Stimulated activated CD4-positive, alpha-beta T cell treated with anti-CD3 and anti-CD28 coated beads, Interleukin-2, amount 100 ng/mL, for 24 hours (primary cell): ENCODE measurements around the gene TRIM69.
A peak's percentile ranks its signal among the peaks of the same experiment; 100 is the strongest.
"Not testable (repeated sequence)": the region's sequence is repeated elsewhere in the genome, so short reads cannot be mapped to it uniquely, and the experiment has no call there.

Experiments used
- DNase-seq, 2 donors: peaks; one replicate each; pipeline ENCODE4 v3.0.0-alpha.2; 2020

The TRIM69 gene, protein sequence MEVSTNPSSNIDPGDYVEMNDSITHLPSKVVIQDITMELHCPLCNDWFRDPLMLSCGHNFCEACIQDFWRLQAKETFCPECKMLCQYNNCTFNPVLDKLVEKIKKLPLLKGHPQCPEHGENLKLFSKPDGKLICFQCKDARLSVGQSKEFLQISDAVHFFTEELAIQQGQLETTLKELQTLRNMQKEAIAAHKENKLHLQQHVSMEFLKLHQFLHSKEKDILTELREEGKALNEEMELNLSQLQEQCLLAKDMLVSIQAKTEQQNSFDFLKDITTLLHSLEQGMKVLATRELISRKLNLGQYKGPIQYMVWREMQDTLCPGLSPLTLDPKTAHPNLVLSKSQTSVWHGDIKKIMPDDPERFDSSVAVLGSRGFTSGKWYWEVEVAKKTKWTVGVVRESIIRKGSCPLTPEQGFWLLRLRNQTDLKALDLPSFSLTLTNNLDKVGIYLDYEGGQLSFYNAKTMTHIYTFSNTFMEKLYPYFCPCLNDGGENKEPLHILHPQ

GRCh38 chr15:44736181-44736765, at the start of gene TRIM69:
Gene TRIM69 (plus strand): TSS chr15:44736528. CDS start chr15:44736705, 177 bp downstream.
- no peak for DNase-seq

DNA sequence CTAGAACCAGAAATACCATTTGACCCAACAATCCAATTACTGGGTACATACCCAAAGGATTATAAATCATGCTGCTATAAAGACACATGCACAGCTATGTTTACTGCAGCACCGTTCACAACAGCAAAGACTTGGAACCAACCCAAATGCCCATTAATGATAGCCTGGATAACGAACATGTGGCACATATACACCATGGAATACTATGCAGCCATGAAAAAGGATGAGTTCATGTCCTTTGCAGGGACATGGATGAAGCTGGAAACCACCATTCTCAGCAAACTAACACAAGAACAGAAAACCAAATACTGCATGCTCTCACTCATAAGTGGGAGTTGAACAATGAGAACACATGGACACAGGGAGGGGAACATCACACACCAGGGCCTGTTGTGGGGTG, 47.0 kb upstream of the TRIM69 start:
- not testable (repeated sequence) for DNase-seq

DNA sequence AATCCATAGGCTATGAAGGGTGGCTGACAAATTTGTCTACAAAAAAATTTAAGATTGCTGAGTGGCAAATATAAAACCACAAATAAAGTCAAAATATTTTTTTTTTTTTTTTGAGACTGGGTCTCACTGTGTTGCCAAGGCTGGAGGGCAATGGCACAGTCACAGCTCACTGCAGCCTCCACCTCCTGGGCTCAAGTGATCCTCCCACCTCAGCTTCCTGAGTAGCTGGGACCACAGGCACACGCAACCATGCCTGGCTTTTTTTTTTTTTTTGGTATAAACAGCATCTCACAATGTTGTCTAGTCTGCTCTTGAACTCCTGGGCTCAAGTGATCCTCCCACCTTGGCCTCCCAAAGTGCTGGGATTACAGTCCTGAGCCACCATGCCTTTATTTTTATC, 46.1 kb upstream of the TRIM69 start:
- not testable (repeated sequence) for DNase-seq

DNA sequence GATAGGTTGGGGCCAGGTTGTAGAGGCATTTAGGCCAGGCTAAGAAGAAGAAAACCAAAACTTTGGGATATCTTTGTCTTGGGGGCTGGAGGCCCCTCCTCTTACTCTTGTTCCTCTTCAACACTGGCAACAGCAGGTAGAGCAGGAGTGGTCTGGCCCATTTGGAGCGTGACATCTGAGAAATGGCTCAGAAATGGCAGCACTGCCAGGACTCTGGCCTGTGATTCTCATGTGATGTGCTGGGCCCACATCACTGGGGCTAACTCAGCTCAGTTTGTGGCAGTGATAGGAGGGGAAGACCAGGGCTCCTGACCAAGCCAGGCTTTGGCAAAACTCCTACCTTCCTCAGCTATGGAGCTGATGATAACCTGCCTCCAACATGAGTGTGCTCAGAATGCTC, 43.7 kb upstream of the TRIM69 start:
- DNase-seq = no peak

- no peak for DNase-seq
These were observed 41.9 kb upstream of the TRIM69 start for GRCh38 chr15:44694416-44694815.

DNA sequence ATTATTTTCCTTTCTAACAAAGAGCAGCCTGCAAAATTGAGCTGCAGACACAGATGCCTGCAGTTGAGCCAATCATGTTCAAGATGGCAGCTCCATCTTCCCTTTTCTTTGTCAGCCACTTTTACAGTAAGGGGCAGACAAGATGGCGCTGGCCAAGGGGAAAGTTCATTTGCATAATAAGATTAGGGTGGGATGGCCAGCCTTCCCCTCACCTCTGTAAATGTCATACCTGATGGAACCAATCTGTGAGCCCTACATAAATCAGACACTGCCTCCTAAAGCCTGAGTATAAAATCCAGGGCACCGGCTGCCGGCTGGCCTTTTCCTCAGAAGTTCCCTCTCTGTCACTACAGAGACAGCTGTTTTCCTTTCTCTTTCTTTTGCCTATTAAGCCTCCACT, 41.0 kb upstream of the TRIM69 start:
- no peak for DNase-seq

DNA sequence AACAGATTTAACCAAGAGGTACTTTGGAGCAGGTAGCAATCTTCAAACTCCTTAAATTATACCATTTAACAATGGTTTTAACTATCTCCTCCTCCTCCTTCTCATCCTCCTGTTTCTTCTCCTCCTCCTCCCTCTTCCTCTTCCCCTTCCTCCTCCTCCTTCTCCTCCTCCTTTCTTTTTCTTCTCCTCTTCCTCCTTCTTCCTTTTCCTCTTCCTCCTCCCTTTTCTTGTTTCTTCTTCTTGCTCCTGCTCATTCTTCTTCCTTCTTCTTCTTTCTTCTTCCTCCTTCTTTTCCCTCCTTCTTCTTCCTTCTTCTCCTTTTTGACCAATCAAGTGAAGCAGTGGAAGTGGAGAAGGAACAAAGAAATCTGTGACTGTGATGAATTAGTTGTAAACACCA, 39.3 kb upstream of the TRIM69 start:
- DNase-seq = no peak

DNA sequence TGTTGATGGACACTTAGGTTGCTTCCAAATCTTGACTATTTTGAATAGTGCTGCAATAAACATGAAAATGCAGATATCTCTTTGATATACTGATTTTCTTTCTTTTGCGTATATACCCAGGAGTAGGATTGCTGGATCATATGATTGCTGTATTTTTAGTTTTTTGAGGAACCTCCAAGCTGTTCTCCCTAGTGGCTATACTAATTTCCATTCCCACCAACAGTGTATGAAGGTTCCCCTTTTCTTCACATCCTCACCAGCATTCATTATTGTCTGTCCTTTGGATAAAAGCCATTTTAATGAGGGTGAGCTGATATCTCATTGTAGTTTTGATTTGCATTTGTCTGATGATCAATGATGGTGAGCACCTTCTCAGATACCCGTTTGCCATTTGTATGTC, 37.7 kb upstream of the TRIM69 start:
- DNase-seq = no peak

GRCh38 chr15:44700676-44701075, 35.7 kb upstream of the TRIM69 start:
- not testable (repeated sequence) for DNase-seq

DNA sequence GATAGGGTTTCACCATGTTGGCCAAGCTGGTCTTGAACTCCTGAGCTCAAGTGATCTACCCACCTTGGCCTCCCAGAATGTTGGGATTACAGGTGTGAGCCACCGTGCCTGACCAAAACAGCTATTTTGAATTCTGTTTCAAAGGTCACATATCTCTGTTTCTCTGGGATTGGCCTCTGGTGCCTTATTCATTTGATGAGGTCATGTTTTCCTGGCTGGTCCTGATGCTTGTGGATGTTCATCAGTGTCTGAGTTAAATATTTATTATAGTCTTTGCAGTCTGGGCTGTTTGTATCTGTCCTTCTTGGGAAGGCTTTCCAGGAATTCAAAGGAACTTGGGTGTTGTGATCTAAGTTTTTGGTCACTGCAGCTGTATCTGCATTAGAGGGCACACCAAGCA, 30.3 kb upstream of the TRIM69 start:
- DNase-seq = no peak

DNA sequence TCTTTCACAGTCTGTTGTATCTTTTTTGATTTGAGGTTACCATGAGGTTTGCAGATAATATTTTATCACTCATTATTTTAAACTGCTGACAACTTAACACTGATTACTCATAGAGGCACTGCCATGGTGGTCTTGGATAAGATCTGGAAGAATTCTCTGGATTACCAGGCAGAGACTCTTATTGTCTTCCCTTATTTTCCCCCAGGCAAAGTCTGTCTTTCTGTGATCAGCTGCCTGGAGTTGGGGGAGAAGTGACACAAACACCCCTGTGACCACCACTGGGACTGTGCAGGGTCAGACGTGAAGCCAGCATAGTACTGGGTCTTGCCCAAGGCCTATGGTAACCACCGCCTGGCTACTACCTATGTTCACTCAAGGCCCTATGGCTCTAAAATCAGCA, 29.9 kb upstream of the TRIM69 start:
- no peak for DNase-seq

DNA sequence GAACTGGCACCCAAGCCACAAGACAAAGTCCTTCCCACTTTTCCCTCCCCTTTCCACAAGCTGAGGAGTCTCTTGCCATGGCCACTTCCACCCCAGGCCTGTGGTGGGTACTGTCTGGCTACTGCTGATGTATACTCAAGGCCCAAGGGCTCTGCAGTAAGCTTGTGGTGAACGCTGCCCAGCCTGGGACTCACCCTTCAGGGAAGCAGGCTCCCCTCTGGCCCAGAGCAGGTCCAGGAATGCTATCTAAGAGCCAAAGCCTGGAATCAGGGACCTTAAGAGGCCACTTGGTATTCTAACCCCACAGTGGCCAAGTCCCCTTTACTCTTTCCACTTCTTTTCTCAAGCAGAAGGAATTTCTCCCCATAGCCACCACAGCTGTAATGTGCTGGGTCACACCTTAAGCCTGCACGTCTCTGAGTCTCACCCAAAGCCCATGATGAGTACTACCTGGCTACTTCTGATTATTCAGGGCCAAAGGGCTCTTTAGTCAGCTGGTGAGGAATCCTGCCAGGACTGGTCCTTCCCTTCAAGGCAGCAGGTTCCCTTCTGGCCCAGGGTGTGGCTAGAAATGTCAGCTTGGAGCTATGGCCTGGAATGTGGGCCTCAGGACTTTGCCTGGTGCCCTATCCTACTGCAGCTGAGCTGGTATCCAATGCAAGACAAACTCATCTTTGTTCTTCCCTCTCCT, 29.2 kb upstream of the TRIM69 start:
- no peak for DNase-seq

GRCh38 chr15:44710236-44711095, 25.9 kb upstream of the TRIM69 start:
- peak in 1 of 2 donors; percentile 43 for DNase-seq

DNA sequence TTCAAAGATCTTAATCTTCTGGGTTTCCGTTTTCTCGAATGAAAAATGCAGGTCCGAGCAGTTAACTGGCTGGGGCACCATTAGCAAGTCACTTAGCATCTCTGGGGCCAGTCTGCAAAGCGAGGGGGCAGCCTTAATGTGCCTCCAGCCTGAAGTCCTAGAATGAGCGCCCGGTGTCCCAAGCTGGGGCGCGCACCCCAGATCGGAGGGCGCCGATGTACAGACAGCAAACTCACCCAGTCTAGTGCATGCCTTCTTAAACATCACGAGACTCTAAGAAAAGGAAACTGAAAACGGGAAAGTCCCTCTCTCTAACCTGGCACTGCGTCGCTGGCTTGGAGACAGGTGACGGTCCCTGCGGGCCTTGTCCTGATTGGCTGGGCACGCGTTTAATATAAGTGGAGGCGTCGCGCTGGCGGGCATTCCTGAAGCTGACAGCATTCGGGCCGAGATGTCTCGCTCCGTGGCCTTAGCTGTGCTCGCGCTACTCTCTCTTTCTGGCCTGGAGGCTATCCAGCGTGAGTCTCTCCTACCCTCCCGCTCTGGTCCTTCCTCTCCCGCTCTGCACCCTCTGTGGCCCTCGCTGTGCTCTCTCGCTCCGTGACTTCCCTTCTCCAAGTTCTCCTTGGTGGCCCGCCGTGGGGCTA, 25.1 kb upstream of the TRIM69 start, which contains the start of the genes B2M and PATL2:
Gene B2M (plus strand): TSS at position 422 of the 647 bp plus-strand sequence. CDS start 30 bp downstream, at position 452.
Gene PATL2 (minus strand): TSS at position 228 of the 647 bp plus-strand sequence. CDS start 34,833 bp downstream, outside the sequence.
- DNase-seq = peak; percentile 94 to 95

DNA sequence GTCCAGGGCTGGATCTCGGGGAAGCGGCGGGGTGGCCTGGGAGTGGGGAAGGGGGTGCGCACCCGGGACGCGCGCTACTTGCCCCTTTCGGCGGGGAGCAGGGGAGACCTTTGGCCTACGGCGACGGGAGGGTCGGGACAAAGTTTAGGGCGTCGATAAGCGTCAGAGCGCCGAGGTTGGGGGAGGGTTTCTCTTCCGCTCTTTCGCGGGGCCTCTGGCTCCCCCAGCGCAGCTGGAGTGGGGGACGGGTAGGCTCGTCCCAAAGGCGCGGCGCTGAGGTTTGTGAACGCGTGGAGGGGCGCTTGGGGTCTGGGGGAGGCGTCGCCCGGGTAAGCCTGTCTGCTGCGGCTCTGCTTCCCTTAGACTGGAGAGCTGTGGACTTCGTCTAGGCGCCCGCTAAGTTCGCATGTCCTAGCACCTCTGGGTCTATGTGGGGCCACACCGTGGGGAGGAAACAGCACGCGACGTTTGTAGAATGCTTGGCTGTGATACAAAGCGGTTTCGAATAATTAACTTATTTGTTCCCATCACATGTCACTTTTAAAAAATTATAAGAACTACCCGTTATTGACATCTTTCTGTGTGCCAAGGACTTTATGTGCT, 24.5 kb upstream of the TRIM69 start:
- DNase-seq = peak; percentile 63 to 68

- peak; percentile 67 to 71 for DNase-seq
These were observed 23.9 kb upstream of the TRIM69 start for GRCh38 chr15:44712346-44713005.

DNA sequence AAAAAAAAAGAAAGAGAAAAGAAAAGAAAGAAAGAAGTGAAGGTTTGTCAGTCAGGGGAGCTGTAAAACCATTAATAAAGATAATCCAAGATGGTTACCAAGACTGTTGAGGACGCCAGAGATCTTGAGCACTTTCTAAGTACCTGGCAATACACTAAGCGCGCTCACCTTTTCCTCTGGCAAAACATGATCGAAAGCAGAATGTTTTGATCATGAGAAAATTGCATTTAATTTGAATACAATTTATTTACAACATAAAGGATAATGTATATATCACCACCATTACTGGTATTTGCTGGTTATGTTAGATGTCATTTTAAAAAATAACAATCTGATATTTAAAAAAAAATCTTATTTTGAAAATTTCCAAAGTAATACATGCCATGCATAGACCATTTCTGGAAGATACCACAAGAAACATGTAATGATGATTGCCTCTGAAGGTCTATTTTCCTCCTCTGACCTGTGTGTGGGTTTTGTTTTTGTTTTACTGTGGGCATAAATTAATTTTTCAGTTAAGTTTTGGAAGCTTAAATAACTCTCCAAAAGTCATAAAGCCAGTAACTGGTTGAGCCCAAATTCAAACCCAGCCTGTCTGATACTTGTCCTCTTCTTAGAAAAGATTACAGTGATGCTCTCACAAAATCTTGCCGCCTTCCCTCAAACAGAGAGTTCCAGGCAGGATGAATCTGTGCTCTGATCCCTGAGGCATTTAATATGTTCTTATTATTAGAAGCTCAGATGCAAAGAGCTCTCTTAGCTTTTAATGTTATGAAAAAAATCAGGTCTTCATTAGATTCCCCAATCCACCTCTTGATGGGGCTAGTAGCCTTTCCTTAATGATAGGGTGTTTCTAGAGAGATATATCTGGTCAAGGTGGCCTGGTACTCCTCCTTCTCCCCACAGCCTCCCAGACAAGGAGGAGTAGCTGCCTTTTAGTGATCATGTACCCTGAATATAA, 23.0 kb upstream of the TRIM69 start:
- DNase-seq = no peak

GRCh38 chr15:44715142-44715796, 21.1 kb upstream of the TRIM69 start:
- no peak for DNase-seq

- DNase-seq = no peak
These were observed 20.5 kb upstream of the TRIM69 start for GRCh38 chr15:44715797-44716334.
